Osteocyte (in vitro differentiated cells): Measurements from ENCODE around the gene NFIX. TPM values are rescaled to one million over a fixed set of nuclear protein-coding genes. Genes with fewer than 3 reads are reported as not detected.
A peak's percentile ranks its signal among the peaks of the same experiment; 100 is the strongest.

Source experiments
- DNase-seq: peaks from one replicate; pipeline ENCODE4 v3.0.0; 2021; ENCODE audit warnings: mixed read lengths; ENCODE audit not compliant: unreplicated experiment; ENCODE audit errors: extremely low spot score
- H3K27ac Mint-ChIP-seq: one replicate; pipeline ENCODE4 v1.8.0; 2021; ENCODE audit warnings: mild to moderate bottlenecking, mixed read lengths; ENCODE audit not compliant: unreplicated experiment
- H3K27me3 Mint-ChIP-seq: one replicate; pipeline ENCODE4 v1.8.0; 2021; ENCODE audit warnings: mixed read lengths; ENCODE audit not compliant: unreplicated experiment
- H3K36me3 Mint-ChIP-seq: one replicate; pipeline ENCODE4 v1.8.0; 2021; ENCODE audit warnings: mixed read lengths; ENCODE audit not compliant: unreplicated experiment
- H3K4me1 Mint-ChIP-seq: one replicate; pipeline ENCODE4 v1.8.0; 2021; ENCODE audit warnings: mixed read lengths; ENCODE audit not compliant: unreplicated experiment
- H3K4me3 Mint-ChIP-seq: one replicate; pipeline ENCODE4 v1.8.0; 2021; ENCODE audit warnings: mild to moderate bottlenecking, moderate library complexity, mixed read lengths; ENCODE audit not compliant: unreplicated experiment
- H3K9me3 Mint-ChIP-seq: one replicate; pipeline ENCODE4 v1.8.0; 2021; ENCODE audit warnings: mixed read lengths; ENCODE audit not compliant: unreplicated experiment
- CTCF ChIP-seq: fragments of 200-600 bp; sonication (generic); IDR thresholded peaks from 2 replicates; pipeline ENCODE4 v1.5.0; 2021; ENCODE audit warnings: antibody characterized with exemption, mild to moderate bottlenecking, moderate library complexity
- total RNA-seq: library from RNA; stranded (reverse); gene quantifications from 2 replicates; pipeline ENCODE4 v1.2.1, GENCODE V29; 2021

The NFIX gene
- total RNA-seq, 1 donor from 2014 or later, result 87.0 TPM

- H3K36me3 Mint-ChIP-seq, result no peaks in the 10 kb centered on the region
- DNase-seq, result no peak
- no peaks in the 10 kb centered on the region for H3K9me3 Mint-ChIP-seq
- TF ChIP-seq CTCF, result no peak
- peak overlapping the region; percentile 89 for H3K27ac Mint-ChIP-seq
- H3K4me1 Mint-ChIP-seq, result peaks cover 56% of the 10 kb centered on the region
- no peaks in the 10 kb centered on the region for H3K27me3 Mint-ChIP-seq
- peak overlapping the region; percentile 77 for H3K4me3 Mint-ChIP-seq
Measured at GRCh38 chr19:13118424-13119193, 123.3 kb downstream of the NFIX start.

- no peak for DNase-seq
- Mint-ChIP-seq H3K27ac (peak overlapping the region; percentile 89), H3K27me3 (no peaks in the 10 kb centered on the region), H3K4me1 (peaks cover 56% of the 10 kb centered on the region), H3K4me3 (peak overlapping the region; percentile 77), H3K36me3 (no peaks in the 10 kb centered on the region), H3K9me3 (no peaks in the 10 kb centered on the region)
- no peak for TF ChIP-seq CTCF
Measured at GRCh38 chr19:13119627-13120026, 124.4 kb downstream of the NFIX start.

GRCh38 chr19:13120031-13120430 lies 124.8 kb downstream of the NFIX start:
- Mint-ChIP-seq H3K4me1 (peaks cover 56% of the 10 kb centered on the region), H3K27me3 (no peaks in the 10 kb centered on the region), H3K4me3 (peak overlapping the region; percentile 77), H3K36me3 (no peaks in the 10 kb centered on the region), H3K27ac (peak overlapping the region; percentile 89), H3K9me3 (no peaks in the 10 kb centered on the region)
- no peak for DNase-seq
- no peak for TF ChIP-seq CTCF

- peaks cover 51% of the 10 kb centered on the region for H3K4me1 Mint-ChIP-seq
- no peaks in the 10 kb centered on the region for H3K9me3 Mint-ChIP-seq
- no peak for TF ChIP-seq CTCF
- no peaks in the 10 kb centered on the region for H3K27me3 Mint-ChIP-seq
- no peak for DNase-seq
- no peaks in the 10 kb centered on the region for H3K36me3 Mint-ChIP-seq
- H3K4me3 Mint-ChIP-seq, result peak overlapping the region; percentile 55
- H3K27ac Mint-ChIP-seq, result peak overlapping the region; percentile 89
Measured at GRCh38 chr19:13120817-13121216, 125.5 kb downstream of the NFIX start.

- DNase-seq, result no peak
- Mint-ChIP-seq H3K4me3 (peak overlapping the region; percentile 55), H3K9me3 (no peaks in the 10 kb centered on the region), H3K27me3 (no peaks in the 10 kb centered on the region), H3K27ac (peak overlapping the region; percentile 89), H3K36me3 (no peaks in the 10 kb centered on the region), H3K4me1 (peaks cover 44% of the 10 kb centered on the region)
- TF ChIP-seq CTCF, result no peak
Measured at GRCh38 chr19:13121551-13122274, 126.4 kb downstream of the NFIX start.
